Gastrocnemius medialis (tissue), 4 donors: ENCODE results near the gene PRAMEF9. TPM values are rescaled to one million over a fixed set of nuclear protein-coding genes. Genes with fewer than 3 reads are reported as not detected.
"Not testable (repeated sequence)": the region's sequence is repeated elsewhere in the genome, so short reads cannot be mapped to it uniquely, and the experiment has no call there.

ENCODE experiments used
- ATAC-seq, 2 donors: fragments of 150-250 bp; one replicate each; pipeline ENCODE4 v1.9.1; 2016
- DNase-seq, 2 donors: peaks; one replicate each; pipeline ENCODE4 v3.0.0-alpha.2; 2019
- H3K27ac ChIP-seq, 4 donors: fragments of 200-600 bp; sonication (generic); 1 replicate in 1 of 4; 2 replicates in 3 of 4; pipeline ENCODE4 v1.5.1; 2016 to 2018; ENCODE audit warnings: mild to moderate bottlenecking in 2 of 4, moderate library complexity in 1 of 4
- H3K27me3 ChIP-seq, 3 donors: fragments of 200-600 bp; sonication (generic) in 2 of 3; 1 replicate in 1 of 3; 2 replicates in 2 of 3; pipeline versions ENCODE4 v1.5.1 to v1.6.0; 2016 to 2019; ENCODE audit warnings: mild to moderate bottlenecking in 1 of 3, moderate library complexity in 1 of 3
- H3K36me3 ChIP-seq, 2 donors: fragments of 200-600 bp; sonication (generic) in 1 of 2; one replicate each; pipeline ENCODE4 v1.5.1; 2017 to 2018
- H3K4me1 ChIP-seq, 2 donors: fragments of 200-600 bp; sonication (generic) in 1 of 2; one replicate each; pipeline ENCODE4 v1.5.1; 2016 to 2017; ENCODE audit warnings: mild to moderate bottlenecking in 2 of 2
- H3K4me3 ChIP-seq, 4 donors: fragments of 200-600 bp; sonication (generic) in 3 of 4; 1 replicate in 1 of 4; 2 replicates in 3 of 4; pipeline ENCODE4 v1.5.1; 2016 to 2019; ENCODE audit warnings: mild to moderate bottlenecking in 2 of 4
- H3K9me3 ChIP-seq, 3 donors: fragments of 200-600 bp; sonication (generic) in 2 of 3; 1 replicate in 1 of 3; 2 replicates in 2 of 3; pipeline ENCODE4 v1.5.1; 2016 to 2019
- CTCF ChIP-seq, 5 experiments: fragments of 450-650 bp in 3 of 5; fragments of 200-600 bp in 2 of 5; sonication (generic) in 2 of 5; IDR thresholded peaks in 4 of 5; conservative IDR thresholded peaks in 1 of 5; 1 replicate in 4 of 5; 2 replicates in 1 of 5; pipeline ENCODE4 v1.5.1; 2016 to 2019; ENCODE audit warnings: antibody characterized with exemption in 5 of 5, mild to moderate bottlenecking in 3 of 5, moderate library complexity in 3 of 5
- POLR2A ChIP-seq, 2 donors: fragments of 450-650 bp; IDR thresholded peaks; one replicate each; pipeline ENCODE4 v1.6.1; 2017; ENCODE audit warnings: antibody characterized with exemption in 2 of 2, mild to moderate bottlenecking in 2 of 2, moderate library complexity in 2 of 2
- in situ Hi-C, 4 donors: fragments of 200-750 bp; cut with MboI; loops; one replicate each; pipeline versions ENCODE4 v1.15.0 to v1.8.0; 2017; ENCODE audit warnings: low sequenced_read_pairs in 4 of 4
- intact Hi-C: fragments of 100-400 bp; cut with DNase I; formaldehyde crosslinking; loops from one replicate; pipeline ENCODE4 v1.15.1; 2023; ENCODE audit warnings: low total_unique reads
- total RNA-seq, 4 donors: library from RNA; depleted of rRNA; stranded (reverse); fragments of >200 nt; gene quantifications; one replicate each; pipeline versions ENCODE4 v1.1.0 to v1.2.3, GENCODE V29; 2016

Gene PRAMEF9
- total RNA-seq, 4 donors from 2014 or later, result not detected

- H3K27me3 ChIP-seq, H3K4me1 ChIP-seq, H3K36me3 ChIP-seq, H3K9me3 ChIP-seq, ATAC-seq, intact Hi-C loops, in situ Hi-C loops, H3K27ac ChIP-seq, DNase-seq, H3K4me3 ChIP-seq: not testable (repeated sequence)
These were observed 55.8 kb downstream of the PRAMEF9 start for GRCh38 chr1:13227271-13228055.

GRCh38 chr1:13228343-13228781 is 56.7 kb downstream of the PRAMEF9 start:
- Histone ChIP-seq H3K9me3 (no peaks in the 10 kb centered on the region), H3K4me1 (no peaks in the 10 kb centered on the region), H3K36me3 (no peaks in the 10 kb centered on the region), H3K27me3 (peaks cover 0 to 2% (median 0%) of the 10 kb centered on the region in 3 donors), H3K4me3 (no peak overlapping the region), H3K27ac (no peak overlapping the region)
- no peak for DNase-seq
- ATAC-seq, result no peak
- in situ Hi-C loops, result no loop called here
- TF ChIP-seq CTCF (IDR thresholded peaks at IDR 0.05 in 4 of 5, conservative IDR thresholded peaks at IDR 0.05 in 1 of 5) (no peak), POLR2A (IDR thresholded peaks at IDR 0.05) (no peak)
- intact Hi-C loops, result no loop called here

Other genes starting within 250 kb of the PRAMEF9 start
- not detected for gene PRAMEF6, start 224.3 kb upstream of the PRAMEF9 start, total RNA-seq
- gene PRAMEF27, start 115.3 kb upstream of the PRAMEF9 start, total RNA-seq, result not detected
- gene HNRNPCL3, start 111.1 kb upstream of the PRAMEF9 start, total RNA-seq, result not detected
- not detected for gene PRAMEF25, start 101.1 kb upstream of the PRAMEF9 start, total RNA-seq
- not detected for gene HNRNPCL2, start 55.0 kb upstream of the PRAMEF9 start, total RNA-seq
- gene PRAMEF26, start 15.8 kb upstream of the PRAMEF9 start, total RNA-seq, result not detected
- gene HNRNPCL4, start 6.2 kb upstream of the PRAMEF9 start, total RNA-seq, result not detected
- gene PRAMEF13, start 29.6 kb downstream of the PRAMEF9 start, total RNA-seq, result not detected
- not detected for gene PRAMEF18, start 54.3 kb downstream of the PRAMEF9 start, total RNA-seq
- gene PRAMEF5, start 82.3 kb downstream of the PRAMEF9 start, total RNA-seq, result not detected
- gene PRAMEF8, start 113.3 kb downstream of the PRAMEF9 start, total RNA-seq, result not detected
- gene PRAMEF33, start 131.7 kb downstream of the PRAMEF9 start, total RNA-seq, result not detected
- not detected for gene PRAMEF15, start 143.7 kb downstream of the PRAMEF9 start, total RNA-seq
- gene PRAMEF14, start 175.3 kb downstream of the PRAMEF9 start, total RNA-seq, result not detected
- gene PRAMEF19, start 200.1 kb downstream of the PRAMEF9 start, total RNA-seq, result not detected
- gene PRAMEF17, start 217.8 kb downstream of the PRAMEF9 start, total RNA-seq, result not detected
- not detected for gene PRAMEF20, start 238.6 kb downstream of the PRAMEF9 start, total RNA-seq